ENCODE measurements around the gene SLC6A16. TPM values are rescaled to one million over a fixed set of nuclear protein-coding genes. Genes with fewer than 3 reads are reported as not detected.

Gene SLC6A16
- total and polyA plus RNA-seq, 8 donors, result 0.44 to 5.4 (median 1.2) TPM; not detected in 3

GRCh38 chr19:49362048-49362928 is 37.3 kb upstream of the SLC6A16 start, which contains the start of gene TEAD2:
Gene TEAD2 (minus strand): TSS chr19:49362416. CDS start chr19:49360075, 2,341 bp downstream.
- Histone ChIP-seq H3K9me3 (no peaks in the 10 kb centered on the region), H3K4me3 (peak within 1 kb of the TSS; percentile 63 to 82 (median 76)), H3K4me1 (peaks cover 16 to 54% (median 34%) of the 10 kb centered on the region in 4 donors), H3K27me3 (peaks cover 0 to 33% (median 9%) of the 10 kb centered on the region in 3 donors), H3K27ac (peak within 1 kb of the TSS; percentile 82 to 95 (median 94)), H3K36me3 (peaks cover 0 to 26% (median 24%) of the 10 kb centered on the region in 4 donors)
- intact Hi-C loops (cut with DNase I; ENCODE audit: low total_unique reads), result no loop called here
- 0 to 1% (median 1%) methylated on average over 41 to 52 of the region's 52 CpGs for WGBS, 5 donors
- TF ChIP-seq POLR2AphosphoS5 (IDR thresholded peaks at IDR 0.05), result peak in 2 of 3 donors; percentile 47 to 67
- no peak for TF ChIP-seq POLR2A (IDR thresholded peaks at IDR 0.05)
- DNase-seq, result peak; percentile 73 to 92

DNA sequence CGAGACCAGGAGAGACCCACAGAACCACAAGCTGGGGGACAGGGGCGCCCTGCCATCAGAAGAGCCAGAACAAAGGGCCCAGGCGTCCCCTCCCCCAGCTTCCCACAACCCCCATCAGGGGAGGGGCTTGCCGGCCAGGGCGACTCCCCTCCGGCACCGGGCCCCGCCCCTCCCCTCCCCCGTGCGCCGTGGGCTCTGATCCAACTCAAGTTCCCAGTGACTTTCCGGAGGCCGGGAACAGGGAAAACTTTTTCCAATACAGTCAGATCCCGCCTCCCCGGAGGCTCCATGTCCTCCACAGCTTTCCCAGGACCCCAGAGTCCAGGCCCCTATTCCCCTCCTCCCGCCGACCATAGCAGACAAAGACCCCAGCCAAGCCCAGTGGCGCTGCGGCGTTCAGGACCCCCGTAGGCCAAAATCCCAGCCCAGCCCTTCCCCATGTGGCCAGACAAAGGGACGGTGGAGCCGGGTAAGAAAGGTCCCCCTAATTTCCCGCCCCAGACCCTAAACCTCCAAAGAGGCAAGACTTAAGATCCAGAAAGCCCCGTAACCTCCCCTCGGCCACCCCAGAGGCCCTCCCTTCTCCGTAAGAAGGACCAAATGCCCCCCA is 36.6 kb upstream of the SLC6A16 start:
- intact Hi-C loops (cut with DNase I; ENCODE audit: low total_unique reads), result no loop called here
- TF ChIP-seq CTCF (IDR thresholded peaks at IDR 0.05) (no peak), POLR2AphosphoS5 (IDR thresholded peaks at IDR 0.05) (peak; percentile 21 to 51 (median 26))
- Histone ChIP-seq H3K4me1 (peaks cover 18 to 60% (median 39%) of the 10 kb centered on the region in 4 donors), H3K9me3 (no peaks in the 10 kb centered on the region), H3K4me3 (peak overlapping the region; percentile 63 to 82 (median 76)), H3K27me3 (peaks cover 0 to 33% (median 9%) of the 10 kb centered on the region in 3 donors), H3K36me3 (peaks cover 0 to 33% (median 31%) of the 10 kb centered on the region in 4 donors), H3K27ac (peak overlapping the region; percentile 82 to 95 (median 94))
- 1 to 9% (median 6%) methylated on average over 7 to 27 of the region's 27 CpGs for WGBS, 5 donors
- DNase-seq, result peak; percentile 80 to 96

DNA sequence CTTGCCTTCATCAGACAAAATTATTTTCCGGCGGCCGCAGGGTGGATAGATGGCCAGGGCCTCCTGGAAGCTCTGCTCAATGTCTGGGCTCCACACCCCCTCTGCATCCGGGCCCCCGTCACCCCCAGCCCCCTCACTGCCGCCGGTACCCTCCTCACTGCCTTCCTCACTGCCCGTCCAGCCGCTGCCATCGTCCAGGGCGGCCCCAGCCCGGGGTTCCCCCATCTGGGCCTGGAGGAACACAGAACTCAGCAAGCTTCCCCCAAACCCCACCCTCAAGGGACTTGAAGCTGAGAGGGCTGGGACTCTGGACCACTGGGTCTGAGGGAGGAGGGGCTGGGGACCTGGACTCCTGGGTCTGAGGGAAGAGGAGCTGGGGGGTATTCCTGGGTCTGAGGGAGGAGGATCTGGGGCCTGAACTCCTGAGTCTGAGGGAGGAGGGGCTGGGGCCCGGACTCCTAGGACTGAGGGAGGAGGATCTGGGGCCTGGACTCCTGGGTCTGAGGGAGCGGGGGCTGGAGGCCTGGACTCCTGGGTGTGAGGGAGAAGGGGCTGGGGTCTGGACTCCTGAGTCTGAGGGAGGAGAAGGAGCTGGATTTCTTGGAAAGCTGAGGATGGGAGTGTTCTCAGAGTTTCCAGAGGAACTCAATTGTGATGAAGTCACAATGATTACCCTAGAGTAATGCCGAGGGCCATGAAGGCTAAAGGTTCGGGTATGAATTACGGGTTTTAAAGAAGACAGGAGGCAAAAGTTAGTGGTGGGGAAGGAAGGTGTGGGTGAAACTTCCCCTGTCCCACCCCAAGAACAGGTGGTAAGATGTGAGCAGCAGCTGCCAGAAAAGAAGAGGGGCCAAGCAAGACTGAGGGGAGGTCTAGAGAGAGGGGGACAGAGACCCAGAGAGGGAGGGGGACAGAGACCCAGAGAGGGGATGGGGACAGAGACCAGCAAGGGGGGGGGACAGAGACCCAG is 35.1 kb upstream of the SLC6A16 start:
- WGBS, 5 donors, result 71 to 88% (median 85%) methylated on average over 14 to 17 of the region's 17 CpGs
- TF ChIP-seq CTCF (IDR thresholded peaks at IDR 0.05), result no peak
- Histone ChIP-seq H3K9me3 (no peaks in the 10 kb centered on the region), H3K4me3 (no peak overlapping the region), H3K27me3 (peaks cover 0 to 33% (median 9%) of the 10 kb centered on the region in 3 donors), H3K36me3 (peaks cover 6 to 46% (median 39%) of the 10 kb centered on the region in 4 donors), H3K4me1 (peaks cover 20 to 74% (median 44%) of the 10 kb centered on the region in 4 donors), H3K27ac (peak overlapping the region in 4 of 5 donors; percentile 13 to 94 (median 94))
- DNase-seq, result peak in 1 of 2 donors; percentile 36
- intact Hi-C loops (cut with DNase I; ENCODE audit: low total_unique reads), result no loop called here

DNA sequence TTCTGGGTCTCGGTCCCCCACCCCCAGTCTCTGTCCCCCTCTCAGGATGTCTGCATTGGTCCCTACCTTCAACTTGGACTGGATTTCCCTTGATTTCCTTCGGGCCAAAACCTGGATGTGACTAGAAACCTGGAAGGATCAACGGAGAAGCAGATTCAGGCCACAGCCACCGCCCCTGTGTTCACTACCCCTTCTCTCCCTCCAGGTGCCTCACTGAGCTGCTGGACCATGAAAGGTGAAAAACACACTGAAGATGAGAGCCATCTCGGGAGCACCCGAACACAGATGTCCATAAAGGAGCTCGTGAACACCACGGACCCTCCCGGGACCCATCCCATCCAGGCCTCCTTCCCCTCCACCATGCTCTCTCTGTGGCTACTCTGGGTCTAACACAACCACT is 32.2 kb upstream of the SLC6A16 start:
- no peaks in the 10 kb centered on the region for H3K9me3 ChIP-seq
- TF ChIP-seq POLR2AphosphoS5 (IDR thresholded peaks at IDR 0.05) (no peak), CTCF (IDR thresholded peaks at IDR 0.05) (no peak), POLR2A (IDR thresholded peaks at IDR 0.05) (no peak), EP300 (IDR thresholded peaks at IDR 0.05) (no peak)
- WGBS, 5 donors, result 85 to 93% (median 88%) methylated on average over 7 to 9 of the region's 9 CpGs
- H3K4me1 ChIP-seq, result peaks cover 5 to 51% (median 24%) of the 10 kb centered on the region in 4 donors
- intact Hi-C loops (cut with DNase I; ENCODE audit: low total_unique reads), result no loop called here
- H3K36me3 ChIP-seq, result peaks cover 18 to 75% (median 68%) of the 10 kb centered on the region in 4 donors
- no peak for DNase-seq
- H3K27me3 ChIP-seq, result peaks cover 0 to 12% (median 0%) of the 10 kb centered on the region in 3 donors
- no peak overlapping the region for H3K4me3 ChIP-seq
- H3K27ac ChIP-seq, result peak overlapping the region in 4 of 5 donors; percentile 37 to 67 (median 64)
